Right ventricle myocardium inferior (tissue), 1 donor: ENCODE data around the gene GAREM1. TPM values are rescaled to one million over a fixed set of nuclear protein-coding genes. Genes with fewer than 3 reads are reported as not detected.
A peak's percentile ranks its signal among the peaks of the same experiment; 100 is the strongest.

ENCODE experiments used
- ATAC-seq: fragments of 200-7000 bp; cut with Tn5 transposase; one replicate; pipeline ENCODE4 v1.9.1; 2020; ENCODE audit warnings: mild to moderate bottlenecking, moderate library complexity
- DNase-seq: peaks from one replicate; pipeline ENCODE4 v3.0.0; 2021; ENCODE audit errors: missing footprints
- intact Hi-C: fragments of 100-400 bp; cut with DNase I; formaldehyde crosslinking; loops from one replicate; pipeline ENCODE4 v1.11.0; 2022
- total RNA-seq: library from RNA; stranded (reverse); fragmentation: NEBNext Ultra II Directional; extraction: Animal tissue kit (Norgen Biotek cat#: 25700); gene quantifications from one replicate; pipeline ENCODE4 v1.2.1, GENCODE V29; 2021
- donor health status: DM: no; HTN: yes; CAD: no; lungs with severe emphysema.

GAREM1 gene
- total RNA-seq, 1 donor from 2014 or later: 22.7 TPM

DNA sequence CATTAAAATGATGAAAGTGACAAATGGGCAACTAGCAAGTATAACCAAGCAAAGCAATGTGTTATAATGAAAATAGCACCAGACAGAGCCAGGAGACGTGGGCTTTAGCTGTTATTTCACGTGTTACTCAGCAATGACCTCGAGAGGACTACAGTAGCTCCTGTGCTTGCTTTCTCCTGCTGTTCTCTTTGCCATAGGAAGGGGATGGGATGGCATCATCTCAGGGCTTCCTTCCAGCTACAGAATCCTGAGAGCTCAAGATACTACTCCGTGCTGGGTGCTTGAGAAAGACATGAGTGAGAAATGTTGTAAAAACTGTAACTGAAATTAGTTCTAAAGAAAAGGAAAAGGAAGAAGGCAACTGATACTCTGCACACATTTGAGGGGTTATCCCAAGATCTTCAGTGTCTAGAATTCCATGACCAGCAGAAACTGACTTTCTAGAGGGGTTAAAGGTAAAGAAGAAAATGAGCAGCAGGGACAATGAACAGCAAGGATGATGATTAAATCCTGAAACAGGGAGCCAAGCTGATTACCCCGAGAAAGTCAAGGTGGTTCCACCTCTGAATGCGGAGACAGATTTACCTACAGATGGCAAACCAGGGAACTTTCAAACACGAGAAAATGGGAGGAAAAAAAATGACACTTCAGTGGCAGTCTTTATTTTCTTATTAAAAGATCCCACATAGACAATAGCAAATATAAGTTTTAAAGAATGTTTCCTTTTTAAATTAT is 33.4 kb downstream of the GAREM1 start:
- intact Hi-C loops: no loop called here
- ATAC-seq: no peak
- DNase-seq: no peak

DNA sequence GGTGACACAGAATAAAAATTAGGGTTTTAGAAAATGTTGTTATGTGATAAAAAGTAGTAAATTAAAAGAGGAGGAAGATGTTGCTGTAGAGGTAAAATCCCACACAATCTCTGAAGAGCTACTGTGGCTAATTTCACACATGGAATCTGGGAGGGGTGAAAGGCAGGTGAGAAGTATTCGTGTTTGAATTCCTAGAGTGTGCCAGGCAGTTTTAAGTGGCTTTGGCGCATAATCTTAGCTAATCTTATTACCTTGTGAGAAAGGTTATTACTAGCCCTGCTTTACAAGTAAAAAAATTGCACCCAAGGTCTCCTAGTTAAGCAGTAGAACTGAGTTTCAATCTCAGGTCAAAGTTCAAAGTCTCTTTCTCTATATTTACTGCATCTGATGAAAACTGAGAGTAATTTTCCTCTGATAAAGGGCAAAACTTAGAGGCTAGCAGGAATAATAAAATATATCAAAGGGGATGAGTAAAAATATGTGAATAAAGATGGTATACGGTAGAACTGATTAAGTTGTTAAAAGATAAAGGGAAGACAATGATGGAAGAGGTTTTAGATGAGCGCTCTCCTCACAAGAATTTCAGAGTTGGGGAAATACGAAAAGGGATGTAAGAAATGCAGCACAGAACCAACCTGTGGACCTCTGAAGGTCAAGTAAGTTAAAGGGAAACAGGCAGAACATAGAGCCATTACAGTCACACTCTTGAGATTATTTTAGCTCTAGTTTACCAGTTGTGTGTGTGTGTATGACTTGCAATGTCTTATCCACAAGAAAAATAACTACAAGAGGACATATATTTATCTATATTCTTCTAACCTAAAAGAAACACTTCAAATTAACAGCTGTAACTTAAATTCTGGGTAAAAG is 34.8 kb downstream of the GAREM1 start:
- ATAC-seq (no peak), DNase-seq (no peak)
- intact Hi-C loops: no loop called here

DNA sequence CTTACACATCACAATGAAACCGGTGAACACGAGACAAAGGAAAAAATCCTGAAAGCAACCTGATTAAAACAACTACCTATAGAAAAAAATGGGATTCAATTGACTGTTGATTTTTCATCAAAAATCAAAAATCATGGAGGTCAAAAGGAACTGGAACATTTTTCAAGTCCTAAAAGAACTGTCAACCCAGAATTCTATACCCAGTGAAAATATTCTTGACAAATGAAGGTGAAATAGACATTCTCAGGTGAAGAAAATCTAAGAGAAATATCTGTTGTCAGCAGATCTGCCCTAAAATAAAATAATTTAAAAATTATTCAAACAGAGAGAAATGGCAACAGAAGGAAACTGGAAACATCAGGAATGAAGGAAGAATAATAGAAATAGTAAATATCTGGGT is 38.9 kb downstream of the GAREM1 start:
- DNase-seq: no peak
- ATAC-seq: no peak
- intact Hi-C loops: no loop called here

DNA sequence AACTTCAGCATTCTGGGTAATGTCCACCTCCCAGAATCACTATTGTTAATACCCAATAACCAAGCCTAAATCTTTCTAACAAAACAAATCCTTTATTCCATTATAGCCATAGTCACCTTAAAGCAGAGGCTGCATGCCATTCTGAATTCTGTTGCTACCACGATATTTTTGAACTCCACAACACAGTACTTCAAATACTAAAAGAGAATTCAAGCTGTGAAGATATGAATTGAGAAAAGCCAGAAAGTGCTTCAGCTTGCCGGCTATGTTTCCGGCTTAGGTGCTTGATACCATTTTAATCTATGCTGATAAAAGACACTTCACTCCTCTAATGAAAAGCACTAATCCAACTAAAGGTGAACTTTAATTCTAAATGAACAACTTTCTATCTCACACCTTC is 41.3 kb downstream of the GAREM1 start:
- intact Hi-C loops: loop anchor here (5.0 kb wide), 1 partner anchor 142 kb away; no protein-coding TSS in a partner anchor
- ATAC-seq (no peak), DNase-seq (no peak)

DNA sequence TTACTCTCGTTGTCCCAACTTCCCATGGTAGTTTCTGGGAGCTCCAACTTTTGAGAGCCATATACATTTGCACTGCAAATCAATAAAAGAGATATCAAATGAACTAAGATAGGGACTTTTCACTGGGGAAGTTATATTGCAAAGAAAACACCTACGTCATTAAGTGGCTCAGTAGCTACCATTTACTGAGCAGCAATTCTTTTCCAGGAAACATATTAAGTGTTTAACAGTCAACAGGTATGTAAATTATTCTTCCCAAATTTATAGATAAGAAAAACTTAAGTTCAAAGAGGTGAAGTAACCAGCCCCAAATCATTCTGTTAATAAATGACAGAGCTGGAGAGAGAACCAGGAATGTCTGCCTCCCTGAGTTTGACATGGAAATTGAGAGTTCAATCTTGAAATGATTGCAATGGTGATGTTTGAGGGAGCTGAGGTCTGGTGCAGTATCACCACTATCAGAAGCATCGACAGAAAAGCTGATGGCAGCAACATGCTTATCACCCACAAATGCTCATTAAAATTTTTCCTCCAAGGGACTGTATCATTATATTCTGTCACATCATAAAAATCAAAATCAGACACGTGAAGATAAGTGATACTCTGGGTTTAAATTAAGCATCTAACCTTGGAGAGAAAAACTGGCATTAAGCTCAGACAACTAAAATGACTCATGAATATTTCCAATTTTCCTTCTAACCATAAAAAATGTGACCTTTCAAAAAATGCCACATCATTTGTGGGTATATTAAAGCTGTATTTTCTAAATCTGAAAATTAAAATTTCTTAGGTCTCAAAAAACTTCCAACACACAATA is 43.4 kb downstream of the GAREM1 start:
- intact Hi-C loops: loop anchor here (5.0 kb wide), 1 partner anchor 140 kb away; no protein-coding TSS in a partner anchor
- DNase-seq (no peak), ATAC-seq (no peak)

DNA sequence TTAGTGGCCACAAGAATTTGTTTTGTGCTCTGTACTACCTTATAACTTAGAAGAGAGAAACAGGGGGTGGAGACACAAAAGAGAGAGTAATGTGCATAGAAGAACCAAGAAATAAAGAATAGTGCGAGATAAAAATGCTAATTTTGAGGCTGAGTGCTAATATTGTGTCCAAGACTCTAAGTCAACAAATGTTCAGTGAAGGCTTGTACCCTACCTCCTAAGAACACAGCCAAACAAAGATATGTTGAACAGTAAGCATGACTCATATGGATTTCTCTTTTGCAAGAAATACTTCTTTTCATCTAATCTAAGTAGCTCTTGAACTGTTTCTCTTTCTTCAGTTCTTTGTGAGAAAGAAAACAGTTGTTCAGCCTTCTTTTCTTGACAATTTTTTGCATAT is 45.2 kb downstream of the GAREM1 start:
- DNase-seq (no peak), ATAC-seq (peak; percentile 29)
- intact Hi-C loops: loop anchor here (2.0 to 5.0 kb wide), 2 partner anchors 43 to 138 kb away; no protein-coding TSS in a partner anchor

DNA sequence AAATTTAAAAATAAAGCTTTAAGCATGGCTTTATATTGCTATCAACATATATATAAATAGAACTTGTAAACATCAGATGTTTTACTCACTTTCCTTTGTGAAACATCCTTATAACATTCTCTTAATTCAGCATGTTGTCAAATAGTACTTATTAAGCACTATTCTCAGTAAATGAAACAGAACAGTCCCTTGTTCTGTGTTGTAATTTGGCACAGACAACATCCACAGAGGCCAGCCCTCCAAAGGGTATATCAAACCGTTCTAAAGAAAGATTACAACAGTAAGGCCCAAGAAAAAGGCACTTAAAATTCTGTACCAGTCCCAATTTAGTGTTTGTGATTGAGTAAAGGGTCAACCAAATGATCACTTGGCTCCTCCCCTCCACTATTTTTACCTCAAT is 46.0 kb downstream of the GAREM1 start:
- intact Hi-C loops: loop anchor here (2.0 to 5.0 kb wide), 3 partner anchors 37 to 137 kb away; no protein-coding TSS in a partner anchor
- DNase-seq (no peak), ATAC-seq (peak; percentile 92)

DNA sequence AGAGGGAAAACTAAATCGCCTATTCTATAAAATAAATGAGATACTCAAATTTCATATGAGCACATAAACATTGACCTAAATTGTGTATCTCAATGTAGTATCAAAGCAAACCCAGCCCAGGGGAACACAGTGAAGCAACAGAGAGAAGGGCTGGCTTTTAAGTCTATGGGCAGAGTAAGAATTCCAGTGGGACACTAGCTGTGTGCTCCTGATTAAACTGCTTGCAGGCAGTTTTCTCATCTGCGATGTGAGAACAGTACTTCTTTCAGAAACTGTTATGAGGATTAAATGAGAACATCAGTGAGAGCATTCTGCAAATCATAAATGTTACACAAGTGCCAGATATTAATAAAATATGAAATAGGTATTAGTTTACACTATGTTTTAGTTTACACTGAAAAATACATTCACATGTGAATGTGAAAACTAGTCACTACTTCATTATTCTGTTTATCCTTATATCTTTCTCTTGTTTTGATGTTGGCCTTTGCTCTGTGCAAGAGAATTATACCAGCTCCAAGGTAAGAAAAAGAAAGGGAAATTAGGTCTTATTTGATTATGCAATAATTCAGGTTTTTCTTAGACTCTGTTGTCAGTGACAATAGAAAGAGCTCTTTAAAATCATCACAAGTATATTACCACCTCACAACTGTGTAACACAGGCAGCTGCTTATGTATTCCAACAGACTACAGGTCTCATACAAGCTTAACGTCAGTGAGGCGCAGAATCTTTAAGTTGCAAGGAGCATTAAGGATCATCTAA is 47.5 kb downstream of the GAREM1 start:
- peak; percentile 48 for ATAC-seq
- intact Hi-C loops: loop anchor here (5.0 kb wide), 1 partner anchor 36 kb away; no protein-coding TSS in a partner anchor

DNA sequence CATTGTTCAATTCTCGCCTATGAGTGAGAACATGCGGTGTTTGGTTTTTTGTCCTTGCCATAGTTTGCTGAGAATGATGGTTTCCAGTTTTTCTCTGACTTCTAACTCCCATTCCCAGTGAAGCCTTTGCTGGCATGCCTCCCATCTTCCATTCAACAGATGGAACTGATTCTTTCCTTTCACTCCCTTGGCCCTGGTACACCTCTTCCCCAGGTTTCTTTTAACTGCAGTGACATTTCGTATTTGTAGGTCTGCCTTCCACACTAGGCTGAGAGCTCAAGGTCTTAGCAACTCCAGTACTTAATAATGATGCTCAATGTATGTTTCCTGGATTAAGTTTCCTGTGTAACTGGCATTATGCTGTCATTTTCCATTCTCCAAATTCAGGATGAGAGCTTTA is 48.5 kb downstream of the GAREM1 start:
- intact Hi-C loops: loop anchor here (5.0 kb wide), 1 partner anchor 35 kb away; no protein-coding TSS in a partner anchor
- ATAC-seq (no peak), DNase-seq (no peak)

More for the DNA sequence above, 47.5 kb downstream of the GAREM1 start:
- no peak for DNase-seq

DNA sequence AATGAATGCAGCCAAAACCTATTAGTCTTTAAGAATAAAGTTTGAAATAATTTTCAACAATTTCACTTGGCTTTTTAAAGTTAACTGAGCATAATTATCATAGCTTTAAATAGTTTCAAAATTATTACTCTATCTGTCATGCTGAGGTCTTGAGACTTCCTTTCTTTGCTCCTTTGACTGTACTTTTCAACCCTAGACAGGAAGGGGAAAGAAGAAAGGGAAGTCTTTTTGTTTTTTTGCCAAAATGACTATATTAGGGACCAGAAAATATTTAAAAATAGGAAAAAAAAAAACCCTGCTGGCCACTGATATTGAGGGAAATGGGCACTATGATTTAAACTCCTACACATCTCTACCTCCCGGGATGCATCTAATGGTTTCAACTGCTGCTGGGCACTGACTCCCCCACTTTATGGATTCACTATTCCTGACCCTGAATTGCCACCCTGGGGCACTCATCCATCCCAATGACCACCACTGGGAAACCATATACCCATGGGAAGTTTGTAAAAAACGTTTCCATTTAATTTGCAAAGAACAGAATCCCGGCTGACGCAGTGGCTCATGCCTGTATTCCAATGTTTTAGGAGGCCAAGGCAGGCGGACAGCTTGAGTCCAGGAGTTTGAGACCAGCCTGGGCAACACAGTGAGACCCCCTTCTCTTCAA is 50.5 kb downstream of the GAREM1 start:
- DNase-seq: no peak
- intact Hi-C loops: loop anchor here (5.0 kb wide), 1 partner anchor 33 kb away; no protein-coding TSS in a partner anchor
- no peak for ATAC-seq

DNA sequence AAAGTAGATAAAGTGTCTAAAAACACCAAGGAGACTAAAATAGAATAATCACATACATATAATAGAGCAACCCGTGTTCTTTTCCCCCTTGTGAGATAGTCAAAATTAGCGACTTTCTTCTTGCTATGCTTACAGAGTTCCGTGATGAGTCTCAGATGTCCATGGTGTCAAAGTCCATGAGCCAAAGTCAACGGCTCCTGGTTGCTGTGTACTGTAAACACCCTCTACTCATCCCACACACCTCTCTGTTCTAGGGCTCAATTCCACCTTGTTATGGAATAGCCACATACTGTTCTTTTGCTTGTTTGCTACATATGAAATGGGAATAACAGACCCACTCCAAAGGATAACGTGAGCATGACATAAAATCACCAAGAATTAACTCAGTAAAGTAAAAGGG is 52.5 kb downstream of the GAREM1 start:
- DNase-seq (no peak), ATAC-seq (no peak)
- intact Hi-C loops: no loop called here

DNA sequence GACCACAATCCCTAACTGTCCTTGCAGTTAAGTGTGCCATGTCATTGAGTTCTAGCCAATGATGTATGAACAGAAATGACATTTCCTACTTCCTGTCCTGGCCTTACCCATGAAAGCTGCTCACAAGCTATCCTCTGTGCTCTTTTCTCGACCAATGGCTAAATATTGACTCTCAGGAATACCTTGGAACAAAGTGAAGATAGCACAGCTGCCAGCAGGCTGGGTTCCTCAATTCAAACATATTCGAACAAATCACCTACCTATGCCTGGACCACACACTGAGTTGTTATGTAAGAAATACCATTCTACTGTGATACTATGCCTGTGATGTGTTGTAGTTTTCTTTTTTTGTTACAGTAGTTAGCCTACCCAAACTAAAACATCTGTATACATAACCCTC is 65.1 kb downstream of the GAREM1 start:
- intact Hi-C loops: no loop called here
- ATAC-seq (no peak), DNase-seq (no peak)

DNA sequence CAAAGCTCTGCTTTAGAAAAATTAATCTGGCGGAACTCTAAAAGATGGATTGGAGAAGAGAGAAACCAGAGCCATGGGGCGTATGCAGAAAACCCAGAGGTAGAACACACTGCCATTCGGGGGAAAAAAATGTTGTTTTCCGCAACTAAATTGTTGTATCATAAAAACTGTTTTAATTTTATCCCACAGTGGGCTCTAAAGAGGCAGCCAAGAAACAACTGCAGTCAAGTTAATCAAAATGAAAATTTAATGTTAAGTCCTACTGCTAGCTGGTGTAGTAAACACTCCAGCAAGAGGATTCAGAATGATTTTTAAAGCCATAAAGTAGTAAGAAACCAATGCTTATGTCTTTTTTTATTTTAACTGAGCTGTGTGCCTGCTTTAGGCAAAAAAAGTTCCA is 69.1 kb downstream of the GAREM1 start:
- ATAC-seq (no peak), DNase-seq (no peak)
- intact Hi-C loops: no loop called here

DNA sequence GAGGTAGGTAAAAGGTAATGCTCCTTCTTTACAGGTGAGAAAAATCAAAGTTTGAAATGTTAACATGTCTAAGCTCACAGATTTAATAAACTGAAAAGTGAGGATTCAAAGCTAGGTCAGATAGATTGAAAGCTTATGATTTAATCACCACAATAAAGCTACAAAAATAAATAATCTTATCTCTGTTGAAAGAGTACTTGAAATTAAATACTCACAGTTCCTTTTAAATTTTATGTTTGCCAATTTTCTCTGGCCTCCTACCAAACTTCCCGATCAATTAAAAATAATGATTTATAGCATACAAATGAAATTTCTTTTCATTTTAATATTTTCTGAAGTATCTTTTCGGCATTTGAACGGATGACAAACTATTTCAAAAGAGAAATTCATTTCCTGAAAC is 77.3 kb downstream of the GAREM1 start:
- DNase-seq: no peak
- ATAC-seq: no peak
- intact Hi-C loops: no loop called here

DNA sequence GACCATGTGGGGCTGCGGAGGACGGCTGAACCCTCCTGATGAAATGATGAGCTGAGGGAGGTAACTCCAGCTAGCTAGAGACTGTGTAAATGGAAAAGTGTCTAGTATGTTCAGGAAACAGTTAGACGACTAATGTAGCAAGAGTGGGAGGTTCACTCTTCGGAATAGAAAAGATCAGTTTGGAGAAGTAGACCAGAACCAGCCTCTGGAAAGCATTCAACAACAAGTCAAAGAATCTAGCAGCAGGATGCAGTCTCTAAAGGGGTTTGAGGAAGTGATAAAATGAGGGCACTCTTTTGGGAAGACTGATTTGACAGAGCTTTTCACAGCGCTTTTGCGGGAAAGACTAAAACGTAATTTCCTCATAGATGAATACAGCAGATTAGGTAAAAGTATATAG is 79.6 kb downstream of the GAREM1 start:
- ATAC-seq (no peak), DNase-seq (no peak)
- intact Hi-C loops: no loop called here

DNA sequence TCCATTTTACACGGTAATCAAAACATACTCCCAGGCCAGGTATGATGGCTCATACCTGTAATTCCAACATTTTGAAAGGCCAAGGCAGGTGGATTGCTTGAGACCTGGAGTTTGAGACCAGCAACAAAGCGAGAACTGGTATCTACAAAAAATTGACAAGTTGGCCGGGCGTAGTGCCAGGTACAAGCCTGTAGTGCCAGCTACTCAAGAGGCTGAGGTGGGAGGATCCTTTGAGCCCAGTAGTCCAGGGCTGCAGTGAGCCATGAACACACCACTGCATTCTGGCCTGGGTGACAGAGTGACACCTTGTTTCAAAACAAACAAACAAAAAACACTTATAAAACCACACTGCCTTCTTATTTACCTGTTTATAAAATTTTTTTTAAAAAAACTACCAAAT is 80.8 kb downstream of the GAREM1 start:
- DNase-seq: no peak
- peak; percentile 83 for ATAC-seq
- intact Hi-C loops: loop anchor here (5.0 kb wide), 1 partner anchor 32 kb away; no protein-coding TSS in a partner anchor

DNA sequence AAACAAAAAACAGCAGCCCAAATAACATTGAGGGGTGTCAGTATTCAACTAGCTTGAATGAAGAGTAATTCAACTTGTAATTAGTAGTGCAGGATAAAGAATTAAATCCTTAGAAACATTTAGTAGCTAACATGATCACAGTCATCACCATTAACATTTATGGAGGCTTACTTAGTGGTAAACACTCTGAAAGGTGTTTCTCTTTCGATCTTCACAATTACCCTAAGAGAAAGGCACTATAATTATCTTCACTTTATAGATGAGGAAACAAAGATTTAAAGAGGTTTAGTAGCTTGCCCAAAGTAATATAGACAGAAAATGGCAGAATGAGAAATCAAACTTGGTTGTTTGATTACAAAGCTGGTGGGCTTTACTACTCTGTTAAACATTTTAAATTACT is 81.5 kb downstream of the GAREM1 start:
- intact Hi-C loops: loop anchor here (5.0 kb wide), 1 partner anchor 33 kb away; no protein-coding TSS in a partner anchor
- DNase-seq (no peak), ATAC-seq (no peak)
